Activated T-cell treated with anti-CD3 and anti-CD28 coated beads, Interleukin-2, amount 50 U/mL, for 72 hours (primary cell): ENCODE data around the gene SLC27A1. TPM values are rescaled to one million over a fixed set of nuclear protein-coding genes. Genes with fewer than 3 reads are reported as not detected.
"Not testable (repeated sequence)": the region's sequence is repeated elsewhere in the genome, so short reads cannot be mapped to it uniquely, and the experiment has no call there.

Experiments
- ATAC-seq, 2 donors: fragments of 150-1000 bp; cut with Tn5 transposase; replicated peaks in 1 of 2; 2 replicates each; pipeline ENCODE4 v1.10.0; 2021; ENCODE audit warnings: moderate library complexity in 2 of 2, mild to moderate bottlenecking in 1 of 2
- DNase-seq, 2 donors: peaks; one replicate each; pipeline ENCODE4 v3.0.0; 2021 to 2022; ENCODE audit warnings: mixed read lengths in 1 of 2
- H3K27ac Mint-ChIP-seq: one replicate; pipeline ENCODE4 v1.8.0; 2022; ENCODE audit warnings: mild to moderate bottlenecking, moderate library complexity, mixed read lengths
- H3K27me3 Mint-ChIP-seq: one replicate; pipeline ENCODE4 v1.8.0; 2022; ENCODE audit warnings: low read depth, mixed read lengths
- H3K36me3 Mint-ChIP-seq, 2 donors: one replicate each; pipeline ENCODE4 v1.8.0; 2022; ENCODE audit warnings: mixed read lengths in 2 of 2, mild to moderate bottlenecking in 1 of 2; ENCODE audit not compliant: insufficient read depth in 2 of 2
- H3K4me1 Mint-ChIP-seq: one replicate; pipeline ENCODE4 v1.8.0; 2022; ENCODE audit warnings: low read depth, mixed read lengths
- H3K4me3 Mint-ChIP-seq, 2 donors: one replicate each; pipeline ENCODE4 v1.8.0; 2022; ENCODE audit warnings: mild to moderate bottlenecking in 2 of 2, mixed read lengths in 2 of 2, moderate library complexity in 2 of 2
- H3K9me3 Mint-ChIP-seq, 2 donors: one replicate each; pipeline ENCODE4 v1.8.0; 2022; ENCODE audit warnings: mixed read lengths in 2 of 2
- total RNA-seq, 2 donors: library from RNA; stranded (reverse); gene quantifications; one replicate each; pipeline ENCODE4 v1.2.3, GENCODE V29; 2022

The SLC27A1 gene
- total RNA-seq, 2 donors from 2014 or later = 3.5 to 4.4 TPM

DNA sequence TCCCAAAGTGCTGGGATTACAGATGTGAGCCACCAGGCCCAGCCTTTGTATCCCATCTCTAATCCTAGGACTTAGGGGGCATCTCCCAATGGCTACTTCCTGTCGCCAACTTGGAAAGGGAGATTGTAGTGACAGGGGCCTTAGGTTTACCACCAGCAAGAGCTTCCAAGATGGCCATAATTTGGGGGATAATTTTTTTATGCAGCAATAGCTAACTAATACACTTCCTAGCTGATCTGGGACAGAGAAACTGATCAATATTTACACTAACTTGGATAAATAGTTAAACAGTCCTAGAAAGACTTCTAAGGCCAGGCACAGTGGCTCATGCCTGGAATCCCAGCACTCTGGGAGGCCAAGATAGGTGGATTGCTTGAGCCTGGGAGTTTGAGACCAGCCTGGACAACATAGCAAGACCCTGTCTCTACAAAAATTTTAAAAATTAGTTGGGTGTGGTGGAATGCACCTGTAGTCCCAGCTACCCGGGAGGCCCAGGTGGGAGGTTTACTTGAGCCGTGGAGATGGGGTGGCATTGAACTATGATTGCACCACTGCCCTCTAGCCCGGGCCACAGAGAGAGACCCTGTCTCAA, 79.8 kb downstream of the SLC27A1 start:
- no peak overlapping the region for H3K27ac Mint-ChIP-seq
- no peaks in the 10 kb centered on the region for H3K9me3 Mint-ChIP-seq
- H3K27me3 Mint-ChIP-seq = no peaks in the 10 kb centered on the region
- DNase-seq (no peak), ATAC-seq (no peak)
- no peaks in the 10 kb centered on the region for H3K36me3 Mint-ChIP-seq
- H3K4me1 Mint-ChIP-seq = peaks cover 4% of the 10 kb centered on the region
- H3K4me3 Mint-ChIP-seq = no peak overlapping the region

GRCh38 chr19:17552735-17553134, 82.4 kb downstream of the SLC27A1 start:
- not testable (repeated sequence) for ATAC-seq, H3K27me3 Mint-ChIP-seq, H3K4me3 Mint-ChIP-seq, H3K9me3 Mint-ChIP-seq, H3K27ac Mint-ChIP-seq, DNase-seq, H3K36me3 Mint-ChIP-seq
- peaks cover 17% of the 10 kb centered on the region for H3K4me1 Mint-ChIP-seq

- Mint-ChIP-seq H3K4me3 (no peak overlapping the region), H3K27me3 (no peaks in the 10 kb centered on the region), H3K36me3 (peaks cover 0 to 2% of the 10 kb centered on the region in 2 donors), H3K9me3 (no peaks in the 10 kb centered on the region), H3K27ac (no peak overlapping the region), H3K4me1 (peaks cover 17% of the 10 kb centered on the region)
- DNase-seq (no peak), ATAC-seq (no peak)
Measured at GRCh38 chr19:17553256-17553655, 82.9 kb downstream of the SLC27A1 start.

DNA sequence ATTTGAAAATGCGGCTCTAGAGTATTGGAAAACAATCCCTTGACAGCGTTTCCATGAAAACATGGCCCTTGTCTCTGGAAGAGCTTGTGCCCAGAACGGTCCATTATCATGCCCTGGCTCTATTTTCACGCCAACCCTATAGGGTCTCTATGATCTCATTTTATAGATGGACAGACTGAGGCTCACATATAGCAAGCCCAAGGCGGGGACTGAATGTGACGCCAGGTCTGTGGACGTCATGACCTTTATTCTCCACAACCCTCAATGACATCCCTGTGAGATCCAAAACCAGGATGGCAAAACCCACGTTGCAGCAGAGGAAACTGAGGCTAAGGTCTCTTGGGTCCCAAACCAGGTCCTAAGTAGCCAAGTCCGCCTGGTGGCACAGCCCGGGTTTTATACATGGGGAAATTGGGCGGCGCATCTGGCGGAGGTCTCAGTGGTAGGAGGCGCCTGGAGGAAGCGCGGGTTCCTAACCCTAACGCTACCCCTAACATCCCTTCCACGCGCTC, 84.7 kb downstream of the SLC27A1 start:
- H3K4me3 Mint-ChIP-seq = peak overlapping the region; percentile 86 to 88
- ATAC-seq = peak; percentile 3 to 10
- no peaks in the 10 kb centered on the region for H3K9me3 Mint-ChIP-seq
- peak overlapping the region; percentile 38 for H3K27ac Mint-ChIP-seq
- peaks cover 17% of the 10 kb centered on the region for H3K4me1 Mint-ChIP-seq
- no peak for DNase-seq
- no peaks in the 10 kb centered on the region for H3K27me3 Mint-ChIP-seq
- peaks cover 3 to 4% of the 10 kb centered on the region in 2 donors for H3K36me3 Mint-ChIP-seq

DNA sequence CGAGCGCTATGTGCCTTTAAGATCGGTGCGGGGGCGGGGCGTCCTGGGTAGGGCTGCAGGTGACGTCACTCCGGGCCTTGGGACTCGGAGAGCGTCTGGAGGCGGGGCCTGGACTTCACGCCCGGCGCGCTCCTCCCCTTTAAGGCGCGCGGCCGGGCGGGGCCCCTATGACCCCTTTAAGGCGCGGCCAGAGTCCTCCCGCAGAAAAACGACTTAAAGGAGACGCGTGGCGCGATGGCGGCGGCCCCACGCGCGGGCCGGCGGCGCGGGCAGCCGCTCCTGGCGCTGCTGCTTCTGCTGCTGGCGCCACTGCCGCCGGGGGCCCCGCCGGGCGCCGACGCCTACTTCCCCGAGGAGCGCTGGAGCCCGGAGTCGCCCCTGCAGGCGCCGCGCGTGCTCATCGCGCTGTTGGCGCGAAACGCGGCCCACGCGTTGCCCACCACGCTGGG, 85.2 kb downstream of the SLC27A1 start, which contains the start of gene COLGALT1:
TSS of gene COLGALT1 (plus strand) at position 170 of the 449 bp plus-strand sequence. CDS start at position 235, 65 bp downstream.
- Mint-ChIP-seq H3K36me3 (peaks cover 7 to 9% of the 10 kb centered on the region in 2 donors), H3K27ac (peak within 1 kb of the TSS; percentile 68), H3K27me3 (no peaks in the 10 kb centered on the region), H3K4me3 (peak within 1 kb of the TSS; percentile 86 to 88), H3K4me1 (peaks cover 17% of the 10 kb centered on the region), H3K9me3 (no peaks in the 10 kb centered on the region)
- ATAC-seq (peak; percentile 98), DNase-seq (peak; percentile 99 to 100)

Other genes with a start within 250 kb of the SLC27A1 start
- 10 to 100 TPM; 19.3 to 19.4 TPM for gene OCEL1, start 244.3 kb upstream of the SLC27A1 start, total RNA-seq
- 1 to 10 TPM; 4.7 to 6.4 TPM for gene NR2F6, start 224.6 kb upstream of the SLC27A1 start, total RNA-seq
- under 1 TPM; 0.19 to 0.46 TPM for gene USHBP1, start 205.8 kb upstream of the SLC27A1 start, total RNA-seq
- 10 to 100 TPM; 86.6 to 96.1 TPM for gene BABAM1, start 203.1 kb upstream of the SLC27A1 start, total RNA-seq
- 1 to 10 TPM; 5.8 to 8.9 TPM for gene ANKLE1, start 188.6 kb upstream of the SLC27A1 start, total RNA-seq
- 10 to 100 TPM; 16.1 to 16.6 TPM for gene ABHD8, start 167.1 kb upstream of the SLC27A1 start, total RNA-seq
- 10 to 100 TPM; 75.0 to 75.8 TPM for gene MRPL34, start 164.7 kb upstream of the SLC27A1 start, total RNA-seq
- 10 to 100 TPM; 29.6 to 40.2 TPM for gene DDA1, start 161.0 kb upstream of the SLC27A1 start, total RNA-seq
- gene ANO8, start 135.7 kb upstream of the SLC27A1 start, total RNA-seq = 10 to 100 TPM; 11.1 to 13.7 TPM
- 10 to 100 TPM; 26.0 to 39.1 TPM for gene GTPBP3, start 133.0 kb upstream of the SLC27A1 start, total RNA-seq
- gene PLVAP, start 93.2 kb upstream of the SLC27A1 start, total RNA-seq = not detected
- 1 to 10 TPM; 2.2 to 2.8 TPM for gene CCDC194, start 76.3 kb upstream of the SLC27A1 start, total RNA-seq
- 10 to 100 TPM; 40.9 to 75.0 TPM for gene BST2, start 64.9 kb upstream of the SLC27A1 start, total RNA-seq
- gene MVB12A, start 50.5 kb upstream of the SLC27A1 start, total RNA-seq = 10 to 100 TPM; 32.4 to 38.4 TPM
- gene TMEM221, start 21.9 kb upstream of the SLC27A1 start, total RNA-seq = not detected
- gene NXNL1, start 9.6 kb upstream of the SLC27A1 start, total RNA-seq = not detected
- 10 to 100 TPM; 56.5 to 63.6 TPM for gene PGLS, start 41.1 kb downstream of the SLC27A1 start, total RNA-seq
- gene COLGALT1, start 85.1 kb downstream of the SLC27A1 start, total RNA-seq = 10 to 100 TPM; 38.3 to 46.3 TPM
- under 1 TPM; 0.31 to 0.32 TPM for gene UNC13A, start 217.8 kb downstream of the SLC27A1 start, total RNA-seq
- 10 to 100 TPM; 59.5 to 69.9 TPM for gene MAP1S, start 249.0 kb downstream of the SLC27A1 start, total RNA-seq